NCI-H774 (cell line): ENCODE results near the gene AUP1.
A peak's percentile ranks its signal among the peaks of the same experiment; 100 is the strongest.

ENCODE experiments used
- DNase-seq: peaks from one replicate; lab custom pipeline; 2025; lab: John Stamatoyannopoulos, UW

AUP1 gene

DNA sequence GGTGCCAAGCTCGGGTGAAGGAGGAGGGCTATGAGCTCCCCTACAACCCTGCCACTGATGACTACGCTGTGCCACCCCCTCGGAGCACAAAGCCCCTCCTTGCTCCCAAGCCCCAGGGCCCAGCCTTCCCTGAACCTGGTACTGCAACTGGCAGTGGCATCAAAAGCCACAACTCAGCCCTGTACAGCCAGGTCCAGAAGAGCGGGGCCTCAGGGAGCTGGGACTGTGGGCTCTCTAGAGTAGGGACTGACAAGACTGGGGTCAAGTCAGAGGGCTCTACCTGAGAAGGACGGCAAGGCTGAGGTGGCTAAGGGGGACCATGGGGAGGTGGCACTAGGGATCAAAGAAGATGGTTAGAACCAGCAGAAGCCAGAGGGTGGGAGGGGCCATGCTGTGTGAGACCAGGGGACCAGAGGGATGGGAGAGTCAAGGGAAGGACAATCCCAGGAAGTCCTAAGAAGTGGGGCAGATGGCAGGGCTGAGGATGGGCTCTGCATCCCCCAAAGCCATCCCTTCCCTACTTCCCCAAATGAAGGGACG lies 27.4 kb upstream of the AUP1 start:
- DNase-seq: no peak

DNA sequence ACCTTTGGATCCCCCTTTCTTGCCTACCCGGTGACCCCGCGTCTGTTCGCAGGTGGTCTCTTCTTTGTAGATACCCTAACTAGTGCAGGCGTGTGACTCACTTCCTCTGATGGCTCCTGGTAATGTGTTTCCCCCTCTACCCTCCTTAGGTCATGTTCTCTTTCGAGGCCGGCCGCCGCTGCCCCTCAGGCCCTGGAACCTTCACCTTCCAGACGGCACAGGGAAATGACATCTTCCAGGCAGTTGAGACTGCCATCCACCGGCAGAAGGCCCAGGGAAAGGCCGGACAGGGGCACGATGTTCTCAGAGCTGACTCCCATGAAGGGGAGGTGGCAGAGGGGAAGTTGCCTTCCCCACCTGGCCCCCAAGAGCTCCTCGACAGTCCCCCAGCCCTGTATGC lies 26.7 kb upstream of the AUP1 start:
- DNase-seq: no peak

DNA sequence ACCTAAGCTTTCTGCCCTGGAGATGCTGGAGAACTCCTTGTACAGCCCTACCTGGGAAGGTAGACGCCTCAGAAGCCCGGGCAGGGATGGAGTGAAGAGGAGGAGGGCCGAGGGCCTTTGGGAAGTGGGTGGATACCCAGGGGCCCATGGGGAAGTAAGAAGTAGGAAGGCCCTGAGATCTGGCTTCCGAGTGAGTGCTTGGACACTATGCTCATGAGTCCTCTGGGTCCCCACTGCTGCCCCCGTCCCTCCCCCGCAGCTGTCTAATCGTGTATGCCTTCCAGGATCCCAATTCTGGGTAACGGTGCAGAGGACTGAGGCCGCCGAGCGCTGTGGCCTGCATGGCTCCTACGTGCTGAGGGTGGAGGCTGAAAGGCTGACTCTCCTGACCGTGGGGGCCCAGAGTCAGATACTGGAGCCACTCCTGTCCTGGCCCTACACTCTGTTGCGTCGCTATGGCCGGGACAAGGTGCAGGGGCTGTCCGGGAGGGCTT lies 26.2 kb upstream of the AUP1 start:
- DNase-seq: no peak

DNA sequence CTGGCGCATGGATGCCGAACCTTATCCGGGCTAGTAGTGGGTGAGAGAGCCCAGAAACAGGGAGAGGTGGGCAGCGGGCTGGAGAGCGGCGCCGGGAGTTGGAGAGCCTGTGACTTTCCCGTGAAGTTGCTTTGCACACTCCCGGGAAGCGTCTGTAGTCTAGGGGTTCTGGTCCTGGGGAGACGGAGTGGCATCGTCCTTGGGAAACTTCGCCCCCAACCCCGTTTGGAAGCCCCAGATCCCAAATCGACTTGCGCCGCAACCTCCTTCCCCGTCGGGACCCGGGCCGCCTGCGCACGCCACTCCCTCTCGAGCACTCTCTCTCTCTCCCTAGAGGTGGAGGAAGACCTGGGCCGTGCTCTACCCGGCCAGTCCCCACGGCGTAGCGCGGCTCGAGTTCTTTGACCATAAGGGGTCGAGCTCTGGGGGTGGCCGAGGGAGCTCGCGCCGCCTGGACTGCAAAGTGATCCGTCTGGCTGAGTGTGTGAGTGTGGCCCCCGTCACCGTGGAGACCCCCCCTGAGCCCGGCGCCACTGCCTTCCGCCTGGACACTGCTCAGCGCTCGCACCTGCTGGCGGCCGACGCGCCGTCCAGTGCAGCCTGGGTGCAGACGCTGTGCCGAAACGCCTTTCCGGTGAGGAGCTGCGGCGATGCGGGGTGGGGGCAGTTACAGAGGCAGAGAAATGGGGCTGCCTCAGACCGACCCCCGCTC lies 25.5 kb upstream of the AUP1 start:
- DNase-seq: peak; percentile 19

DNA sequence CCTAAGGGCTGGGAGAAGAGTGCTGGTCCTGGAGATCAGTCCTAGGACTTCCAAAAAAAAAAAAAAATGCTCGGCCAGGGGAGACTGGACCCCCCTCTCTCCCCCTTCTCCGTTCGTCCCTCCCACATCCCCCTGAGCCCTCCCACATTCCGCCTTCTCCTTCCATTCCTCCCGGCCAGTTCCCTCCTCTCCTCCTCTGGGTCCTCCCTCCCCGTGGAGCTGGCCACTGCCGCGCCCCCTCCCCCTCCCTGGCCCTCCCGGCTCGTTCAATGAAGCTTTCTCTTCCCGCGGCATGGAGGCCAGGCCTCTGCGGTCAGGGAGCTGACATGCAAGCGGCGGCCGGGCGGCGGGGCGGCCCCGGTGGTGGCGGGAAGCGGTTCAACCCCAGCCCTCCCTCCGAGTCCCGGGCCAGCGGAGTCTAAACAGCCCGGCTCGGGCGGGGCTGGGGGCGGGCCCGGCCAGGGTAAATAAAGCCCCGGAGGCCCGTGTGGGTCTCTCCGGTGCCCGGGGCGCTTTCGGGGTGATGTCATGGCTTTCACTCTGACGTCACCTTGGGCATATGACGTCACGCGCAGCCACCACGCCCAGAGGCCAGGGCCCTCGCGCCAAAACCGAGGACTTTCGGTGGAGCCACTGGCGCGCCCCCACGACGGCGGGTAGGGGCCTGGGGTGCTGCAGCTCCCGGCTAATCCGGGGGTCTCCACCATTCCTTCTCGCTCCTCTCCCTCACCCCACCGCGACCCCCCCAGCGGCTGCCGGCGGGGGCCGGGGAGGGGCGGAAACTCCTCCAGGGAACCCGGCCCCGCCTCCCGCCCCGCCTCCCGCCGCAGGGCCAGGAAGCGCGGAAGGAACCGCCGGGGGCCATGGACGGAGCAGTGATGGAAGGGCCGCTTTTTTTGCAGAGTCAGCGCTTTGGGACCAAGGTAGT lies 24.6 kb upstream of the AUP1 start, which contains the start of the genes DOK1 and LOXL3:
DOK1 (plus strand) TSS at position 829 of the 928 bp plus-strand sequence; CDS start at position 864, 35 bp downstream.
LOXL3 (minus strand) TSS at position 51 of the 928 bp plus-strand sequence. CDS start 1,308 bp downstream, outside the sequence.
- peak; percentile 71 for DNase-seq

DNA sequence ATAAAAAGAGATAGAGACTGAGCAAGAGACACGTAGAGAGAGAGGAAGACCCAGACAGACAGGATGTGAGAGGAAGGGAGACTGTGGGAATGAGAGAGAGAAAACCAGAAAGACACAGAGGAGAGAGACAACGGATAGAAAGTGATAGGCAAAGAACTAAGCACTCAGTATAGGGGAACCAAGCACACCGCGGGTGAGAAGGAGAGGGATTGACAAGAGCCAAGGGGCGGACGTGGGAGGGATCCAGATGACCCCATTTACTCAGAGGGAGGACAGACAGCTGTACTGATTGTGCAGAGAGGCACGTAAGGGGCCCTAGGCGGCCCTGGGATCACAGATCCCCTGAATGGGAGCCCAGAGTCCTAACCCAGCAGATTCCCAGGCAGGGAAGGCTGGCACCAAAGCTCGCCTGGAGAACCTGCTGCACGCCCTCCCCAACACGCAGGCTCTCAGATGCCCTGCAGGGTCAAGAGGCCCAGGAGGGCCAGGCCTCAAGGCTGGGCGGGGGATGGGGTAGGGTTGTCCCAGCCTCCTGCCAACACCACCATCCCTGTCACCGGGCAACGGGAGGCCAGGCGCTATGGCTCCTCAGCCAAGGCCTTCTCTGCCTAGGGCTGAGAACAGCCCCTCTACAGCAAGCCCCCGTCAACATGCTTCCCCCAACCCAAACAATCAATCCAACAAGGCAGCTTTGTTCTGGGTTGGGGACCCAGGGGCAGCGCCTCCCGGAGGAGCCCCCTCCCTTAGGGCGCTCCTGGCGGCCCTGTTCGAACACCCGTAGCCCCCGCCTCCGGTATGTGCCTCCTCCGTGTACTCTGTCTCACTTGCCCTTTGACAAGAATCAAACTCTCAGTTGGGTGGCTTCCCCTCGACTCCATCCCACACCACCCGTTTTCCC lies 23.7 kb upstream of the AUP1 start:
- no peak for DNase-seq

DNA sequence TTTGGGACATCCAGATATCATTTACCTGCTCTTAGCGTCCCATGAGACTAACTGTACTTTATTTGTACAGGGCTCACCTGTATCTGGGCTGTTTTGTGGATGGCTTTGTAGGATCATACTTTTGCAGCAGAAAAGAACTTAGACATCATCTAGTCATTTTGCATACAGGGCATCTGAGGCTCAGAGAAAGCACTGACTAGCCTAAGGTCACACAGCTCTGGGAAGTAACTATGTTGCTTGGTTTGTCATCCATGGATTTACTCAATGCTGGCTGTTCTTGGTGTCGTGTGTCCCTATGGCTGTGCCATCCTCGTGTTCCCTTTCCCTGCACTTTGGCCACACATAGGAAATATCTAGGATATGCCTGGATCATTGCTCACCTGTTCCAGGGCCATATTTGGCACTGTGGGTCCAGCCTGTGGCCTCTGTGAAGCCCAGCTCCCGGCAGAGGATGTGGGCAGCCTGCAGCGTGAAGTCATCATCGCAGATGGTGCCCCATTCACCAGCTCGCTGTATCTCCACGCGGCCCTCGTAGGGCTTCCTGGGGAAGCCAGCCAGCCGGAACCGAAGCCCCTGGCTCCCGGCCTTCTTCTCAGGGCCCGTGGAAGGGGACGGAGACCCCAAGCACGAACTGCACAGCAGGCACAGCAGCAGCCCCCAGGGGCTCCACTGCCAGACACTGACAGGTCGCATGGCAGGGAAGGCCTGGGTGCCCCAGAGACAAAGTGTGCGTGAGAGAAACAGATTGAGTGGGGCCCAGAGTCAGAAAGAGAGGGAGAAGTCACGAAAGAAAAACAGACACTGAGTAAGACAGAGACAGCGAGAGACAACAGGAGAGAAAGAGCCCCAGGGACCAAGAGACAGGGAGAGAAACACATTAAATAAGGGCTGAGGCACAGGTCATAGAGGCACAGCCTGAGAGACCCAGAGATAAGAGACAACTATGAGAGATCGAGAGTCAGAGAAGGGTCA lies 22.7 kb upstream of the AUP1 start:
- DNase-seq: no peak

DNA sequence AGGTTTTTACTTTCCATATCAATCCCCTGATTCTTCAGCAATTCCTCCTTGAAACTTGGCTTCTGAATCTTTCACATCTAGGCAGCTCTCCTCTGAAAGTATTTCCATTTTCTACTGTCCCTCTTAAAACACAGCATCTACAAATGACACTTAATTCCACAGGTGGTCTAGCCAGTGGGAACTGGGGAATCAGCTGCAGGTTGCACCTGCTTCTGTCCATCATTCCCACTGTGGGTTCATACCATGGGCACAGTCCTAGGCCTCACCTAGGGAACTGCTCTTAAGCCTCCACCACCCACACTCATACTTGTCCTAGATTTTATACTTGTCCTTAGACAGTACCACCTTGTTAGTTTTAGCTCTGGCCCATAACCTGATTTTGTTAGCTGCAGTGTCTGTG lies 22.0 kb upstream of the AUP1 start:
- no peak for DNase-seq

DNA sequence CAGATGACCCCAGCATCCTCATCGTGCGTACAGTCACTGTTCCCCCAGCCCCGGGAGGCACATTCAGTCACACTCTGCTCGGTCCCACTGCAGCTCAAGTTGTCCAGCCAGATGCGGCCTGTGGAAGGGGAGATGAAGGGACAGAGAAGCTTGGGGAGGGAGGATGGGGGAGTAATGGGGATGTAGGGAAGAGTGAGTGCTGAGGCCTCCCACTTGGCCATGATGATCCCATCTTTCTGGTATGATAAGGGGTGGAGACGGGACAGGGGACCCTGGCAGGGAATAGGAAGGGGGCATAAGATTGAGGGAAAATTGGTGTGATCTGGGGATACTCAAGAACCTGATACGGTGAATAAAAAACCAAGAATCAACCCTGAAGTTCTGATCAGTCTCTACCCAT lies 20.7 kb upstream of the AUP1 start:
- no peak for DNase-seq

DNA sequence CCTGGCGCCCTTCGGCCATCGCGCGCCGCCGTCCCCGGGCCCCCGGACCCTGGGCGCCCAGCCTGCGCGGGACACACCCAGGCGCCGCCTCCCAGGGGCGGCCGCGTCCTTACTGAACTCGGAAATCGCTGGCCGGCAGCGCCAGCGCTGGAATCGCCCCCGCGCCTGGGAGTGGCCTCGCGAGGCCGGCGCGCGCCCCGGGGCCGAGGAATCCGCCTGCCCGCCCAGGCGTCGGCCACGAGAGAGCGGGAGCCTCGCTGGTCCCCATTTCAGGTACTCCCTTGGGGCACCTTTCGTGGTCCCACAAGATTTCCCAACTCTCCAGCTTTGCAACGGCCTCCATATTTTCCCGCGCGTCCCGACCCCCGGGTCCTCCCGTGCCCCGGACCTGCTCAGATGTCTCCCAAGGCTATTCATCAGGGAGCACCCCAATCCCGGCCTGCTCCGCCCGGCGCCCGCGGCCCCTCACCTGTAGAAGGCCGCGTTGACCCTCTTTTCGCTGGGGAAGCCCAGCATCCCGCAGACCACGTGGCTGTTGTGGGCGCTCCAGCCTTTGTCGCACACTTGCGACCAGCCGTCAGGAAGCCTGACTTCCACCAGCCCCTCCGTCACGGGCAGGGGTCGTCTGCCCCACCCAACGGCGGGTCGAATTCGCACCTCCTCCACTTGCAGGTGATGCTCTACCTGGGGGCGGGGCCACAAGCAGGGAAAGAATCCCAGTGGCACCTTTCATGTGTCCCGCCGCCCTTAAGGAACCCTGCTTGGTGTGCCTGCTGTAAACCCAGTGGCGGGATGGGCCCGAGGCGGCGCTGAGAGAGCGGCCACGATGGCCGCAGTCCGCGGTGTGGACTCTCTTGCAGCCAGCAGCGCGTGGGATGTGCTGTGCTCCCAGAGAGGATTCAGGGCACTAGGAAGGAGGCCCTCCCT lies 19.7 kb upstream of the AUP1 start:
- DNase-seq: peak; percentile 56

DNA sequence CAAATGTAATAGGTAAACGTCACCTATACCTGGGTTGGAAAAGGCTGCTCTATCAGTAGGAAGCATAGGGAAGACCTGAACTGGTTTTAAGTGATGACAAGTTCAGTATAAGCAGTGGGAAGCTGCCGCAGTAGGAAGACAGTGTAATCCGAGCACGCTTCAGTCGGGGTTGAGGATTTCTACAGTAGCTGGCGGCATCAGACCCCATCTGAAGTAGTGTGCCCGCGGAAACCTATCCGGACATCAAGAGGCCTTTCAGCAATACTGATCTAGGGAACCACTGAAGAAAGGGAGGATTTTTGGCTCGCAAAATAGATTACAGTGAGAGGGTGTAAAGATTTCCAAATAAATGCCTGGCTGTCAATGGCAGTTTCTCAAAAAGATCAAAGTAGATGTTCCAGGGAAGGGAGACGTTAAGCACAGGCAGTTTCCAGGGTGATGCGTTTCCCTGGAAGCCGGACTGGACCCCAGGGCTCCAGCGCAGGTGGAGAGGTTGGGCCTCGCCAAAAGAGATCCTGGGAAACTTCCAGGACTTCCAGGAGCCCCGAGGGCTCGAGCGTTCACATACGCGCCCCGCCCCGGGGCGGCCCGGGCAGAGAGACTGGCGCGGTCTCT lies 18.9 kb upstream of the AUP1 start:
- no peak for DNase-seq

DNA sequence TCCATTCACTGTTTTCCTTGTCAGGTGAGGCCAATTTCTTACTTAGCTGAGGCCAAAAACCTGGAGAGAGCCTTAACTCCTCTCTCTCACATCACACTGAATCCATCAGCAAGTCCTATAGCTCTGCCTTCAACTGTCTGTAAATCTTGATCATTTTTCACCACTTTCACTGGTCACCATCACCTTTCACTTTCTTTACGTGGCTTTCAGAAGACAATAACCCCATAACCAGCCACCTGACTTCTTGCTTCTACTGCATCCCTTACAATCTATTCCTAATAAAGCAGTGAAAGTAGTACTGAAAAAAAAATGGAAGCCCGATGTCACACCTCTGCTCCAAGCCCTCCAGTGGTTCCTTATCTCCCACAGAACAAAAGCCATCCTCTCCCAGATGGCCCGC lies 16.5 kb upstream of the AUP1 start:
- DNase-seq: no peak

DNA sequence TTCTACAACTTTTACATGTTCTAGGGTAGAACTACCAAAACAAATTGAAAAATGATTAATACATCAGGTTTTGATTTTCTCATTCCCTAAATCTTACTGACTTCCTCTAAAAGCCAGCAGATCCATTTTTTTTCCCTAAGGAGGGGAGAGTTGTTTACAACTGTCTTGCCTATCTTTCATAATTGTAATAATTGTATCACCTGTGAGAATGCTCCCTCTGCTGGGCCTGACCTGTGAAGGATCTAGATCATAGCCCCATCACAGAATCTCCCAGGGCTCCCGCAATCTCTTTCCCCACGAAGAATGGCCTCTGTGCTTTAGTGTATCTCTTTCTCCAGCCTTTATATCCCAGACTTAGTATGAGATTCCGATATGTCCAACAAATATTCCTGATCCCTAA lies 15.1 kb upstream of the AUP1 start:
- DNase-seq: no peak

DNA sequence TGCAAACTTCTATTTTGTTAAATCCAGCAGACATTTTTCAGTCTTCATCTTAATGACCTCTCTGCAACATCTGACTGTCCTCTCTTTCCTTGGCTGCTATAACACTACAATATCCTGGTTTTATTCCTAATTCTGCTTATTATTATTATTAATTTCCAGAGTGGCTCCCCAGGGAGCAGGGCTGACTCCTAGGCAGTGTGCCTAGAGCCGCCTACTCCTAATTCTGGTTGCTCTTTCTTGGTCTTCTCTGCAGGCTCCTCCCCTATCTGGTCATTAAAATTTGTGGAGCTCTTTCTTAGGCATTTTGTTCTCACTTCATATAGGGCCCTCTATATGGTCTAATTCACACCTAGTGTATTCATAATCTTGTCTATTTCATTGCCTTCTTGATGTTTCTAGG lies 13.5 kb upstream of the AUP1 start:
- DNase-seq: no peak

DNA sequence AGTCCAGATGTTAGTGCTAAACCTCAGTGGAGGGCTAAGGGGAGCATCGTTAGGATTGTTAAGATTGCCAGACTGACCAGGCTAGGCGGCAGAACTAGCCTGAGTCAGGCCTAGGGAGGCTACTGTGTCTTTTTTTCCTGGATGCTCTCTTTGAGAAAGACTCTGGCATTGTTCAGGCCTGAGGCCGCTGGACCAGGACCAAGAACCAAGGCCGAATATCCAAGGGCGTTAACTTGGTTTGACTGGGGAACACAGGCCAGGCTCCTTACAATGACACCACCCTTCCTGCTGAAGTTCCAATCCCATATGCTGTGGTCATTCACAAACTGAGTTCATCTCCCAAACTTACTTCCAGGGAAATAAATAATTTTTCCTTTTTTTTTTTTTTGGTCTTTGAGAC lies 10.8 kb upstream of the AUP1 start:
- DNase-seq: no peak

DNA sequence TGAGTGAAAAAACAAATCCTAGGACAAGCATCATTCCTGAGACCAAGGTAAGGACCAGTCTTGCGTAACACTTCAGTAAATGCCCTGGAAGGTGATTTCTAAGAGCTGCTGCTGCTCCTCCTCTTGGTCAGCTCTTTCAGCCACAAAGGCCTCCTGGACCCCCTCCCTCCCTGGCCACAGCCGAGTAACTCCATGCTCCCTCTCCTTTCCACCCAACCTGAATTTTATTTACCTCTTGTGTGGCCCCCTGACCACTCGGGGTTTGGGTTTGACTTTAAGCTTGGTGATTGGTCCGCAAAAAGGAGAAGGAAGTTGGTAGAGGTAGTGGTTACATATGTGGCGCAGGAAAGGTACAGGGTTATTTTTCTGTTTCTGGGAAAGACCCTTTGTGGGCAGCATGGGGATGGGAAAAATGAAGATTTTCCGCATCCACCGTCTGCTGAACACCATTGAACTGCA lies 9.4 kb upstream of the AUP1 start:
- no peak for DNase-seq

DNA sequence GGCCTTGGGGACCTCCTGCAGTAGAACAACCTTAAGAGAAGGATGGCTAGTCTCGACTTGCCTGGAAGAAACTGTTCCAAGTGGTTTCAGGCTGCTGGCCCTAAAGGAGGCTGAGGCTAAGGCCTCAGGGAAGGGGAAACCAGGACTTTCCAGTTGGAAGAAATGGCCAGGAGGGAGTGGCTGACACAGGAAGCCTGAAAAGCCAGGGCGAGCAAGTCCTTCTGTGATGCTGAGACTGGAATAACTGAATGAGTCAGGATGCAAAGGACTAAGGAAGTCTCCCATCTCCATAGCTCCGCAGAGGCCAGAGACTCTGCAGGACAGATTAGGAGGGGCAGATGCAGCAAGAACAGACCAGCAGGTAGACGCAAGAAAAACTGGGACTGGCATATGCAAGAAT lies 7.6 kb upstream of the AUP1 start:
- DNase-seq: no peak

DNA sequence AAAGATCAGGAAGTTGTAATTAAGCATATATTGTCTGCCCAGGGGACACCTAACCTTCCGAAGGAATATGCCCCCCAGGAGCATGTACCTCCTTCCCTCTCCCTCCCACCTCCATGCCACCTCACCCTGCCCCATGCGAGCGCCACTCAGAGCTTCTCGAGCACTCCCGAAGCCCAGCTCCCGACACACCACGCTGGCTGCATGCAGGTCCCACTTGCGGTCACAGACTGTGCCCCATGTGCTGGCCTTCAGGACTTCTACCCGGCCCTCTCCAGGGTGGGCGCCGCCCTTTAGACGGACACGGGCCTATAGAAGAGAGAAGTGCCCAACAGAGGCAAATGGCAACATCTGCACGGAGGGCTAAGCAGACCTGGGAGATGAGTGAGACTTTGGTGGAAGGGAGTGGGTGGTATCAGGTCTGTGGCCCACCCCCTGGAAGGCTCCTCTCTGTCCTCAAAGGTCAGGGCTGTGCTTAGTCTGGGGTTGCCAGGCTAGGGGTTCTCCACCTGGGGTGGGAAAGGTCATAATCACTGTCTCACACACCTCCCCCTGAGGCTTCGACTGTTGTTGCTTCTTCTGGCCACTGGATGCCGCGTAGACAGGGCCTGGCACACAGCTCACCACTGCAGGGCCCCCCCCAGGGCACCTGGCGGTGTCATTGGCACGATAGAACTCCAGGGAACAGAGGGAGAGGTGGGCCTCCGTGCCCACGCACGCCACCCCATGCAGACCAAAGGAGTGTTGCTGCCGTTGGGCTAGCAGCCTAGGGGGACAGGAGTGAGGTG lies 6.9 kb upstream of the AUP1 start:
- no peak for DNase-seq
